HepG2 (cell line): ENCODE data around the gene SRXN1.

Experiments
- CTCF ChIP-seq: sonication (generic); formaldehyde crosslinking; IDR thresholded peaks from 2 replicates; pipeline ENCODE4 v1.5.0; 2020; ENCODE audit warnings: mild to moderate bottlenecking, missing genetic modification reagents, moderate library complexity
- ZFYVE20 ChIP-seq: sonication (generic); formaldehyde crosslinking; IDR thresholded peaks from 2 replicates; pipeline ENCODE4 v1.8.0; 2023; ENCODE audit warnings: low read depth, mild to moderate bottlenecking, moderate library complexity, missing genetic modification reagents, borderline replicate concordance

- TF ChIP-seq ZFYVE20 (CRISPR knock-in tag), result no peak
- TF ChIP-seq CTCF (CRISPR knock-in tag), result no peak
Measured at GRCh38 chr20:608970-609369, 44.0 kb downstream of the SRXN1 start.
